Activated naive CD4-positive, alpha-beta T cell treated with anti-CD3 and anti-CD28 coated beads, Interleukin-2, amount 50 U/mL, for 72 hours (primary cell): Measurements from ENCODE around the gene PNCK. TPM values are rescaled to one million over a fixed set of nuclear protein-coding genes. Genes with fewer than 3 reads are reported as not detected.

Source experiments
- ATAC-seq, 2 donors: fragments of 150-1000 bp; cut with Tn5 transposase; 2 replicates each; pipeline ENCODE4 v1.10.0; 2021; ENCODE audit warnings: mild to moderate bottlenecking in 2 of 2, moderate library complexity in 2 of 2
- DNase-seq, 2 donors: peaks; one replicate each; pipeline ENCODE4 v3.0.0; 2021 to 2022; ENCODE audit warnings: low spot score in 2 of 2
- H3K27ac Mint-ChIP-seq, 2 donors: one replicate each; pipeline ENCODE4 v1.8.0; 2022; ENCODE audit warnings: mild to moderate bottlenecking in 2 of 2, mixed read lengths in 2 of 2
- H3K36me3 Mint-ChIP-seq, 2 donors: one replicate each; pipeline ENCODE4 v1.8.0; 2022; ENCODE audit warnings: mixed read lengths in 2 of 2
- H3K9me3 Mint-ChIP-seq, 2 donors: one replicate each; pipeline ENCODE4 v1.8.0; 2022; ENCODE audit warnings: mixed read lengths in 2 of 2
- total RNA-seq, 2 donors: library from RNA; stranded (reverse); gene quantifications; one replicate each; pipeline ENCODE4 v1.2.3, GENCODE V29; 2022

PNCK gene
- total RNA-seq, 2 donors from 2014 or later, result 1.0 to 2.9 TPM

DNA sequence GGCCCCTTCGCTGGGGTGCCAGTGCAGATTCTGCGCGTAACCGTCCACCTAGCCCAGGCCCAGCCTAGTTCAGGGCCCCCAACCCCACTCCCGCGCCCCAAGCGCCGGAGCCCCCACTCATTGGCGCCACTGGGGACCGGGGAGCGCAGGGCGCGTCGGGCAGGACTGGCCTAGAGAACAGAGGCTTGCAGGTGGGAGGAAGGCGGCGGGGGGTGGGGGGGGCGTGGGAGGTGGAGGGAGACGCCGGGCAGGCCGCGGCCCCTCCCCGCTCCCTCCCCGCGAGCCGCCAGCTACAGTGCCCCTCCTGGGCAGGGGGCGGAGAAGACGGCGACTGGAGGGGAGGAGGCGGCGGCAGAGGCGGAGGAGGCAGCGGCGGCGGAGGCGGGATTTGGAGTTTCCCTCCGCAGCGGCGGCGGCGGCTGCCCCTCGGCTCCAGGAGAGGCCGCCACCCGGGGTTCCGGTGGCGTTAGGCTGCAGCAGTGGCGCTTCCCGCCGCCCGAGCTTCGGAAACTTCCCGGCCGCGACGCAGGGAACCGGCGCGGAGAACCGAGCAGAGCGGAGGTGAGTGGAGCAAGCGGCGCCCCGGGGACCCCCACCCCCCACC, 31.5 kb downstream of the PNCK start:
- no peaks in the 10 kb centered on the region for H3K36me3 Mint-ChIP-seq
- DNase-seq (no peak), ATAC-seq (no peak)
- no peaks in the 10 kb centered on the region for H3K9me3 Mint-ChIP-seq
- H3K27ac Mint-ChIP-seq, result no peak overlapping the region

DNA sequence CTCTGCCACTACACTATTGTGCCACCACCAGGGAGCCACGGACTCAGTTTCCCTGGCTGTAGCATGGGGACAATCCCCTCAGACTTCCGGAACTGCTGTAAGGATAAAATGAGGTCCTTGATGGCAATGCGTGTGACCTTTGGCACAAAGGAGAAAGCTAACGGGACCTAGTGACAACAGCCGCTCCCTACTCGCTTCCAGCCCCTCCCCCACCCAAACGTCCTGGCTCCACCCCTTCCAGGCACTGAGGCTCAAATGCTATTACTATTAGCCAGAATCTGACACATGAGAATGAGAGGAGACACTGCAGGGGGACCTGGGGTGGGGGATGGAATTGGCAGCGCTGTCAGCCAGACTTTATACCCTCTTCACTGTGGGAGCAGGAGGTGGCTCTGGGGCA, 32.0 kb downstream of the PNCK start:
- Mint-ChIP-seq H3K36me3 (no peaks in the 10 kb centered on the region), H3K27ac (no peak overlapping the region), H3K9me3 (no peaks in the 10 kb centered on the region)
- no peak for DNase-seq
- ATAC-seq, result no peak

DNA sequence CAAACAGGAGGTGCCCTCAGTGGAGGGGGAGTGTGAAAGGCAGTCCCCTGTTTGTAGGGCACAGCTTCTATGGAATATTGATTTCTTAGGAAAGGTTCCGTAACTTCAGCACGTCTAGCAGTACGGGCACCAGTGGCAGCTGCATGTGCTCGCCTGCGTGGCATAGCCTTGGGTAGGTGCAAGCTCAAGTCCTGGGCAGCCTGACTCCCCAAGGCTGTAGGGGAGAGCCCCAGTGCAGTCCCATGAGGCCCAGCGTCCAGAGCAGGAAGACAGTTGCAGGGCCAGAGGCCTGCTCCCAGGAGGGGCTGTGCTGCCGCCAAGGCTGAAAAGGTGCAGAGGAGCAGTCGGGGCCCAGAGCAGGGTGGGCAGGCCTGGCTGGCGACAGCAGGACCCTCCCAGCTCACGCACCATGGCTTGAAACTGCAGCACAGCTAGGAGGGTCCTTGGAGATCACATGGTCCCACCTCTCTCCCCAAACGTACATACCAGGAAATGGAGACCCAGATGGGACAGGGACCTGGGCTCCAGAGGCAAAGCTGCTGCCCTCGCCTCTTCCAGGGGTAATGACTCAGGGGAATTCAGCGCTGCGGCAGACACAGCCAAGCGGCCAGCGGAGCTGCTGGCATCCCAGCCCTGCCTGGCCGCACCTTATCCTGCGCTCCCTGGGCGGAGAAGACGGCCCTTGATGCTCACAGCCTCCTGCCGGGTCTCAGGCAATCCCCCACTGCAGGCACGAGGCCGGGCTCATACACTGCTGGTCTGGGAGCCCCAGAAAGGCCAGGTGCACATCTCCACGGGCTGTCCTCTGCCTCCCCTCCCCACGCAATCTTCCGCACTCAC, 32.7 kb downstream of the PNCK start:
- H3K9me3 Mint-ChIP-seq, result no peaks in the 10 kb centered on the region
- no peak overlapping the region for H3K27ac Mint-ChIP-seq
- no peaks in the 10 kb centered on the region for H3K36me3 Mint-ChIP-seq
- no peak for DNase-seq
- no peak for ATAC-seq

DNA sequence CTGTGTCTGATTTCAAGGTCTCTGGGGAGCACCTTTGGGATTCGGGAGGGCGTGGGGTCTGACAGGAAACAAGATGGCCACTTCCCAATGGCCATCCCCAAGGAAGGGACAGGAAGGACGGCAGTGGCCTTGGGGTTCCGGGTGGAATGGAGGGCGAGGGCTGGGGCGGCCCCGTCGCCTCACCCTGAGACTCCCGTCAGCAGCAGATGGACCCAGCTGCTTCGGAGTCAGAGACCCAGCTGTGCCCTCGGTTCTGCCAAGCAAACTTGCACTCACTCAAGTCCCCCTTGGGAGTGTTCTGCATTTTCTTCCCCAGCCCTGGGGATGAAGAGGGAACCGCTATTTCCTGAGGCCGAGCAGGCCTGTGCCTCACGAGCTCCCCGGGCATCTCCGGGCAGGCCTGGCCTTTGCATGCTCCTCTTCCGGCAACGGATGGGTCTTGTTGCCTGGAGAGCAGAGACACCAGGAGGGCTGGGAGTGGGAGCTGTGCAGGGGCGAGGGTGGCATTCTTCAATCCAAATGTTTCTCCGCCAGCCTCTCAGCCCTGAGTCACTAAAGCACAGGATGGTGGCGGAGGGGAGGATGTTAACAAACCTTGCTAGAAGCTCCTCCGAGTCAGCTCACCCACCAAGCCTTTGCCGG, 33.4 kb downstream of the PNCK start:
- no peak for DNase-seq
- Mint-ChIP-seq H3K27ac (no peak overlapping the region), H3K9me3 (no peaks in the 10 kb centered on the region), H3K36me3 (no peaks in the 10 kb centered on the region)
- ATAC-seq, result no peak

DNA sequence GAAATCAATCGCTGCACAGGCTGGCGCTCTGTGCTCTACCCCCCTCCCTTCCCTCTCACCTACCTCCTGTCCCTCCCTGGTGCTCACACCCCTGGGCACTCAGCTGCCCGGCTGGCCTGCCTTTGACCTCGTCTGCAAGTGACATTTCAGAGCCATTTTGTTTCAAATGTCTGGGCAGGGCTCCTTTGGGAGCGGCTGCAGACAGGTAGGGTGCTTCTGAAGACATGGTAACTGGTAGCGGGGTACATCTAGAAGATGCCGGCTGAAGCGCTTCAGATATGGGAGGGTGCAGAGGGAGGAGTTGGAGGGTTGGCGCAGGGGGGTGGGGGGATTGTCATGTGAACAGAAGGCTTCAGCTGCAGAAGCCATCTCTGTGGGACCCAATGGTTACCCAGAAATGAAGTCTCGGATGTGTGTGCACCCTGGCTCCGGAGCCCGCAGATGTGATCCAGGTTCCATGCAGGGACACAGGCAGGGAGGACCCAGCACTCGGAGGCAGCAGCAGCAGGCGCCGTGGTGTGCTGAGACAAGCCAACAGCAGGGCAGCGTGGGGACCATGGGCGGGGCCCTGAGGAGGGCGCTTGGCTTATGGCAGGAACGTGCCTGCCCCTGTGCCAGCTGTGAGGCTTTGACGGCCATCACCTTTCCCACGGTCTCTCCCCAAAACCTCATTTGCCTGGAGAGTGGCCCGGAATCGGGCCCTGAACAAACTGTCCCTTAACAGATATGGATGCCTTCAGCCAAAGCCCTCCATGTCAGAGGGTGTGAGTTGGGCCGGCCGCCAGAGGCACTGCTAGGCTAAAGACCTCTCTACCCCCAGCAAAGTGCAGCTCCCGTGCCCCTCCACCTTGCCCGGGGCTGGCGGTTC, 34.2 kb downstream of the PNCK start:
- no peaks in the 10 kb centered on the region for H3K9me3 Mint-ChIP-seq
- H3K36me3 Mint-ChIP-seq, result no peaks in the 10 kb centered on the region
- DNase-seq (no peak), ATAC-seq (no peak)
- H3K27ac Mint-ChIP-seq, result no peak overlapping the region

DNA sequence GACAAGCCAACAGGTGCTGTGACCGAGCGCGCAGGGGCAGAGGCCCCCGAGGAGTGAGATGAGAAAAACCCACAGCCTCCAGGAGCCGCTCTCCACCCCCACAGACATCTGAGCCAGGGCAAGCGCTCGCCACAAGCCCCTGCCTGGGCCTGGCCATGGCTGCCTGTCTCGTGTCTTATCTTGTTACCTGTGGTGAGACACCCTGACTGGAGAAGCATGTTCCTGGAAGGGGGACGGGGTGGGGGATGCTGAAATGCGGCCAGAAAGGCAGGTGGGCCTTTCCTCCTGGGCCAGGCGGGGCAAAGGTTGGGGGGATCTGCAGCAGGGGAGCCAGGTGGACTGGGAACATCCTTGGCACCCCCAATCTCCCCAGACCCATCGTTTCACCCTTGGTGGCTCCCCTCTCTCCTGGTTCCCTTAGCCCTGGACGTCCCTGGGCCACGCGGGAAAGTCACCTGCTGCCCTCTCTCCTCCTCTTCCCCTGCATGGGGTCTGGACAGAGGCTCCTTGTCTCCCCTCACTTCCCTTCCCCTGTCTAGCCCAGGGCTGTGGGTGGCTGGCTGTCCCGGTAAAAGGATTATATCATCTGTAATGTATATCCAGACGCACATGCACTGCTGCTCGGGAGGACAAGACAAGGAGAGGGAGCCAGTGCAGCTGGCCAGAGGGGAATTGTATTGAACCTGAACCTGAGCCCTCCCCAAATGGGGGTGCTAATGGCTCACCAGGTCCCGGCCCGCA, 35.0 kb downstream of the PNCK start:
- no peaks in the 10 kb centered on the region for H3K9me3 Mint-ChIP-seq
- DNase-seq (no peak), ATAC-seq (no peak)
- no peak overlapping the region for H3K27ac Mint-ChIP-seq
- no peaks in the 10 kb centered on the region for H3K36me3 Mint-ChIP-seq

DNA sequence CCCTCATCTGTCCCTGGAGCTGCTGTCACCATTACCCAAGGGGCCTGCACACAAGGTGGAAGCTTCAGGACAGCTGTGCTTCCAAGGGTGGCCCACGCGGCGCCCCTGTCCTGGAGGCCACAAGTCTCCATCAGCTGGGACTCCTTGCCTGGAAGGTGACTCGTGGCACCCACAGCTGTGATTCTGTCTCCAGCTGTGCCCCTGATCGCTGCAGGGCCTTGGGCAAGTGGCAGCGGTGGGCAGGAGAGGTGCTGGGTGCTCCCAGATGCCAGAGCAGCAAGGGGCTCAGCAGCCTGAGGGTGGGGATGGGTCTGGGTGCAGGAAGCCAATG, 35.6 kb downstream of the PNCK start:
- H3K27ac Mint-ChIP-seq, result no peak overlapping the region
- ATAC-seq (no peak), DNase-seq (no peak)
- H3K9me3 Mint-ChIP-seq, result no peaks in the 10 kb centered on the region
- H3K36me3 Mint-ChIP-seq, result no peaks in the 10 kb centered on the region

DNA sequence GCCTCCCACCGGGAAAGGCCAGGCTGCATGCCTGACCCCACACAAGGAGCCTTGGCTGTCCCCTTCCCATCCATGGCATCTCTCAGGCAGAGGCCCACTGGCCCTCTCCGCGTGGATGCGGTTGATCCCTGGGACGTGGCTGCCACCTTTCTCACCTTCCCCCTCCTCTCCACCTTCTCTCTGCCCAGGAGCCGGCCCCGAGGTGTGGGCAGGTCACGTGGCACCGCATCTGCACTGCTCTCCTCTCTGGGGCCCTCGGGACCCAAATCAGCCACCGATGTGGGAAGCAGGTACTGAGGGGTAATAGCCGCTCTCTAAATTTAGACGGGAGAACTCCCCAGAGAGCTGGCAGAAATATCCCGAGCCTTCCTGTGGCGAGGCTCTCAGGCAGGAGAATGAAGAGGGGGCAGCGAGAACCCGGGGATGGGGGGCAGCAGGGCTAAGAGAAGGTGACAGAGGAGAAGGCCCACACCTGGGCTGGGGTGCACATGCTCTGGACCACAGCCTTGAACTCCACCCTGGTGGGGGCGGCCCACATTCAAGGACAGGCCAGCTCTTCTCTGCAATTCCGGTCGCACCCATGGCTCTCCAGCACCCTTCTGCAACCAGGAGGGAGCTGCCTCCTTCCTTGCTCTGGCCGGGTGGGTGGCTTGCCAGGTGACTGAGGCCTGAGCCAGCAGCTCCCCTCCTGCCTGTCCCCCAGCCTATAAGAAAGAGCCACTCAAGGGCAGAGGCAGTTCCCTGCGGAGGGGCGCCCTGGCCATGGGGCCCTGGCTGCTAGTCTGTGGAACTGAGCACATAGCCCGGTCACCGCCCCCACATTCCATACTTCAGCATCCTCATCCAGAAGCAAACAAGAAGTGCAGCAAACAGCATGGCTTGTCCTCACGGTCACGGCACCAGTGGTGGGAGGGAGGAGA, 36.2 kb downstream of the PNCK start:
- DNase-seq (no peak), ATAC-seq (no peak)
- Mint-ChIP-seq H3K27ac (no peak overlapping the region), H3K9me3 (no peaks in the 10 kb centered on the region), H3K36me3 (no peaks in the 10 kb centered on the region)

DNA sequence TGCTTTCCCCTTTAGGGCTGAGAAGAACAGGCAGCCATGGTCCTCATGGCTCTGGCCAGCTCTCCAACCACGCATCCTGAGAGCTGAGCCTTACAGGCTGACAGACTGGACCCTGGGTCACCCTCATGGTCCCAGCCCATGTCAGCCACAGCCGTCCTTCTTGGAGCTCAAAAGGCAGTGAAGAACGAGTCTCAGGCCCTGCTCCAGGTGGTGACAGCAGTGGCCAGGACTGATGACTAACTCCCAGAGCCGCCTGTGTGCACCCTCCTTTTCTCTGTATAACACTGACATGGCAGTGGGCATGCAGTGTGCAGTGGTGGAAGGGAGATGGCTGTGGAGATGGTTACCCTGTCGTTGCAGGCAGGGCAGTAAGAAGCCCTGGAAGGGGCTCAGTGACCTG, 36.9 kb downstream of the PNCK start:
- ATAC-seq (no peak), DNase-seq (no peak)
- Mint-ChIP-seq H3K27ac (no peak overlapping the region), H3K9me3 (no peaks in the 10 kb centered on the region), H3K36me3 (no peaks in the 10 kb centered on the region)

DNA sequence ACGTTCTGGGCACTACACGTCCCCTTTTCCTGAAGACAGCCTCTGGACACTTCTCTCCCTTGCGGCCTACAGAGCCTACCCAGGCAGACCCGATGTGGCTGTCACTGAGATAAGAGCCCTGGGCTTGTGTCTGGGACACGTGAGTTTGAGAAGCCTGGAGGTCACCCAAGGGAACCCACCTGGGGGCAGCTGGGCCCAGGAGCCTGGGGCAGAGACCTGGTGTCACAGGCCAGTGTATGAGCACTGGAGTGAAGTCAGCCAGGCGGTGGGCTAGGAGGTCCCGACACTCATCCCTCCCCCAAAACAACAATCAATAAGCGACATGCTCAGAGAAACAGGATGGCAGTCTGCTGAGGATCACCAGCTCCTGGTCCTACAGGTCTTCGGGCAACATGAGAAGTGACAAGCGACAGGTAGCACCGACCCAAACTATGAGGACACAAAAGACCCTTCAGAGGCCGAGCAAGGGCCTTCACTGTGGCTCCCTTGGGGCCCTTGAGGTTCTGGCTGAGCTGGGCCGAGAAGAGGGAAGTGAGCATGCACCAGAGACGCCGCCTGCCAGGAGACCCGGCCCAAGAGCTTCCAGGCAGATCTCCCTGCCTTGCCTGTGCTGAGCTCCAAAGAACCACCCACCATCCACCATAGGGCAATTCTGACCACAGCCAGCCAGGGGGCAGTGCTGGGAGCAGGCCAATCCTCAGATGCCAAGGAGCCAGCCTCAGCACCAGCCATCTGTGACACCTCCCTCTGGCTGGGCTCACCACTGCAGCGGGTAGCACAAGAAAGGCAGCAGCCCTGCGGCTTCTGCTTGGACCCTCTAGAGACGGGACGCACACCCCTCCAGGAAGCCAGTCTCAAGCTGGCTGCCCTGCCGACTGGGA, 37.6 kb downstream of the PNCK start:
- H3K36me3 Mint-ChIP-seq, result no peaks in the 10 kb centered on the region
- no peak overlapping the region for H3K27ac Mint-ChIP-seq
- DNase-seq, result no peak
- no peaks in the 10 kb centered on the region for H3K9me3 Mint-ChIP-seq
- ATAC-seq, result peak; percentile 37 to 79

DNA sequence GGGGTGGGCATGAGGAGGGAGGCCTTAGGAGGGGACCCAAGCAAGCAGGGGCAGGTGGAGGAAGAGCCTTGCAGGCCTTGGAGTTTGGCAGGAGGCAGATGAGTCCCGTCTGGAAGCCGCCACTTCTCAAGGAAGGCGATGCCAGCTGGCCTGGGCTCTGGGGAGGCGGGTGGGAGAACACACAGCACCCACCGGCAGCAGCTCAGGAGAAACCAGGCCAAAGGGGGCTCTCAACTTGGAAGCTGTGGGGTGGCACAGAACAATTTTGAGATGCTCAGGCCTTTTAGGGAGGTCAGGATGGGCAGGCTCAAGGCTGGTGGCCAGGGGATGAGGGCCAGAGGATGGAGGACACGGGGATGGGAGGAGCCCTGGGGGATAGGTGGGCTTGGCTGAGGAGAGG, 38.2 kb downstream of the PNCK start:
- Mint-ChIP-seq H3K36me3 (no peaks in the 10 kb centered on the region), H3K9me3 (no peaks in the 10 kb centered on the region), H3K27ac (no peak overlapping the region)
- ATAC-seq, result no peak
- no peak for DNase-seq

DNA sequence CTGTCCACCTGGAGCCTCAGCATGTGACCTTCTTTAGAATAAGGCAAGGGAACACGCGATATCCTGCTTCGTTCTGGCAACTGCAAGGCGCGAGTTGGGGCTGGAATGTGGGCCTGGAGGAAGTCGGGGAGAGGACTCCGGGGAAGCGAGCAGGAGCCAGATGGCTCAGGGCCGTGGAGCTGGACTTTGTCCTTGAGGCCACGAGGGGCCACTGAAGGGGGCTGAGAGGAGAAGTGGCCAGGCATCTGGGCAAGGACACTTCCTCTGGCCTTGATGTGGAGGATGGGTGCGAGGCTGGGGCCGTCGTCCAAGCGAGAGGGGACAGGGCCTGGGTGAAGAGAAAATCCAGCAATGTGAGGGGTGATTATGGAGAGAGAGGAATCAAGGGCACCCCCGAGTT, 38.8 kb downstream of the PNCK start:
- Mint-ChIP-seq H3K36me3 (no peaks in the 10 kb centered on the region), H3K9me3 (no peaks in the 10 kb centered on the region), H3K27ac (no peak overlapping the region)
- ATAC-seq (no peak), DNase-seq (no peak)

DNA sequence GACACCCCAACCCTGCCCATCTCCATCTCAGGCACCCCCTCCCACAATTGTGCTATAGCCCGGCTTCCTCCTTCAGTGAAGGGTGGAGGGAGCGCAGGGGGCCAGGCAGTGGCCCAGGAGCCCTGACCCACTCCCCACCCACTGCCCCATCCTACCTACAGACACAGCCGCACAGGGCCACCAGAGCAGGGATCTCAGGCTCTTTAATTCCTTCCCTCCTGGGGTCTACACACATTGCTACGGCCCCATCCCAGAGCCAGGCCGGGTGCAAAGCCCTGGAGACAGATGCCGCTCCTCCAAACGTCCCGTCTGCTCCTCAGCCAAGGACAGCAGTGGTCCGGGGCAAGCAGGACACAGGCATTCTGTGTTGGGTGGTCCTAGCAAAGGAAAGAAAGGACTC, 39.4 kb downstream of the PNCK start:
- ATAC-seq (no peak), DNase-seq (no peak)
- Mint-ChIP-seq H3K27ac (no peak overlapping the region), H3K36me3 (no peaks in the 10 kb centered on the region), H3K9me3 (no peaks in the 10 kb centered on the region)

DNA sequence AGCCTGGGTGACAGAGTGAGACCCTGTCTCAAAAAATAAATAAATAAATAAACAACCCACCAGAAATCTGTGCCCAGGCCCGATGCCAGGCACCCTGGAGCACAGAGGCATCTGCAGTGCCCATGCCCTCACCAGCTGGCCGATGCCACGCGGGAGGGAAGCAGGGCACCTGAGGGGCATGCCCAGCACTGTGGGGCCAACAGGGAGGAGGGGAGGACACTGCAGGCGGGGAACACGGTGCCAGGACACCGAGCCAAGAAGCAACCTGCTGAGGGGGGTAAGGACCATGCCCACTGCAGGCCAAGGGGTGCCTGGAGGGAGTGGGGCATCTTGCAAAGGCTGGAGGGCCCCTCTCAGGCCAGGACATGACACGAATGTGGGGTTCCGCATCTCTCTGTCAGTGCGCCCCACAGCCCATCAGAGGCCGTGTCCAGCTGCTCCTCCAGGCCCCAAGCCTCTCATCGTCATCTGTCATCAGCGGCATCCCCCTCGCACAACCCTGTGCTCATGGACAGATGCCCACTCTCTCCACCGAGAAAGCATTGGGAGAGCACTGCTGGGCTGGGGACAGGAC, 39.9 kb downstream of the PNCK start:
- Mint-ChIP-seq H3K27ac (no peak overlapping the region), H3K36me3 (no peaks in the 10 kb centered on the region), H3K9me3 (no peaks in the 10 kb centered on the region)
- DNase-seq (no peak), ATAC-seq (no peak)

DNA sequence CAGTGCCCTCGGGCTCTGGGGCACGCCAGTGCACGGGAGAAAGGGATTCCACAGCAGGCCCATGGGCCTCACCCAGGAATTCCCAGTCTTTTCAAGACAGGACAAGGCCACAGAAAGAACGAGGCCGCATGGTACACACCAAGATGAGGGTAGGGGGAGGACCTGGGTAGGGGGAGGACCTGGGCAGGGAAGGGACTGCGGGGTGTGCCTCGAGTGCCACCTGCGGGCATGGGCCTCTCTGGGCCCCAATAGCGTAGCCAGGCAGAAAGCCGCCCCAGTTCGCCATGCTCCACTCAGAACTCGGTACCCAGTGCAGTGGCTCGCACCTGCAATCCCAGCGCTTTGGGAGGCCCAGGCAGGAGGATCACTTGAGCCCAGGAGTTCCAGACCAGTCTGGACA, 40.6 kb downstream of the PNCK start:
- no peaks in the 10 kb centered on the region for H3K36me3 Mint-ChIP-seq
- ATAC-seq, result no peak

More for the DNA sequence above, 40.6 kb downstream of the PNCK start:
- H3K27ac Mint-ChIP-seq, result no peak overlapping the region
- no peaks in the 10 kb centered on the region for H3K9me3 Mint-ChIP-seq
- no peak for DNase-seq
